ENCODE results near the gene TLN1.

The TLN1 gene

GRCh38 chr9:35731415-35732184, 395 bp downstream of the TLN1 start:
- peak; percentile 56 for DNase-seq

- no peak for DNase-seq
These were observed 1.5 kb downstream of the TLN1 start for GRCh38 chr9:35730486-35730854.

- DNase-seq: no peak
These were observed 2.1 kb downstream of the TLN1 start for GRCh38 chr9:35729700-35730485.

GRCh38 chr9:35729101-35729500, 2.9 kb downstream of the TLN1 start:
- DNase-seq: no peak

GRCh38 chr9:35728041-35728971, 3.7 kb downstream of the TLN1 start:
- DNase-seq: peak; percentile 64

GRCh38 chr9:35727676-35728040, 4.3 kb downstream of the TLN1 start:
- no peak for DNase-seq

GRCh38 chr9:35726931-35727330, 5.1 kb downstream of the TLN1 start:
- DNase-seq: no peak

- no peak for DNase-seq
These were observed 6.6 kb downstream of the TLN1 start for GRCh38 chr9:35725362-35725761.

- DNase-seq: no peak
These were observed 8.1 kb downstream of the TLN1 start for GRCh38 chr9:35723908-35724307.

- DNase-seq: no peak
These were observed 8.6 kb downstream of the TLN1 start for GRCh38 chr9:35723426-35723825.

- DNase-seq: no peak
These were observed 12.4 kb downstream of the TLN1 start for GRCh38 chr9:35719546-35719945.

GRCh38 chr9:35718721-35719511, 13.1 kb downstream of the TLN1 start:
- no peak for DNase-seq

- no peak for DNase-seq
These were observed 14.7 kb downstream of the TLN1 start for GRCh38 chr9:35717132-35717870.

- DNase-seq: no peak
These were observed 15.8 kb downstream of the TLN1 start for GRCh38 chr9:35716230-35716629.

- DNase-seq: no peak
These were observed 17.3 kb downstream of the TLN1 start for GRCh38 chr9:35714579-35715252.

- DNase-seq: no peak
These were observed 17.9 kb downstream of the TLN1 start for GRCh38 chr9:35714123-35714522.

GRCh38 chr9:35713578-35713977, 18.4 kb downstream of the TLN1 start:
- DNase-seq: no peak

GRCh38 chr9:35712762-35713400, 19.1 kb downstream of the TLN1 start:
- no peak for DNase-seq

- peak; percentile 26 for DNase-seq
These were observed 20.2 kb downstream of the TLN1 start for GRCh38 chr9:35711501-35712428.

Measured in right kidney (tissue), 1 donor.